Activated CD4-positive, alpha-beta T cell treated with anti-CD3 and anti-CD28 coated beads, Interleukin-2, amount 50 U/mL, for 4 hours (primary cell): ENCODE measurements around the gene MTIF2.
A peak's percentile ranks its signal among the peaks of the same experiment; 100 is the strongest.
"Not testable (repeated sequence)": the region's sequence is repeated elsewhere in the genome, so short reads cannot be mapped to it uniquely, and the experiment has no call there.

ENCODE experiments used
- DNase-seq, 2 experiments: peaks; one replicate each; pipeline ENCODE4 v3.0.0-alpha.2; 2020

MTIF2 gene, protein sequence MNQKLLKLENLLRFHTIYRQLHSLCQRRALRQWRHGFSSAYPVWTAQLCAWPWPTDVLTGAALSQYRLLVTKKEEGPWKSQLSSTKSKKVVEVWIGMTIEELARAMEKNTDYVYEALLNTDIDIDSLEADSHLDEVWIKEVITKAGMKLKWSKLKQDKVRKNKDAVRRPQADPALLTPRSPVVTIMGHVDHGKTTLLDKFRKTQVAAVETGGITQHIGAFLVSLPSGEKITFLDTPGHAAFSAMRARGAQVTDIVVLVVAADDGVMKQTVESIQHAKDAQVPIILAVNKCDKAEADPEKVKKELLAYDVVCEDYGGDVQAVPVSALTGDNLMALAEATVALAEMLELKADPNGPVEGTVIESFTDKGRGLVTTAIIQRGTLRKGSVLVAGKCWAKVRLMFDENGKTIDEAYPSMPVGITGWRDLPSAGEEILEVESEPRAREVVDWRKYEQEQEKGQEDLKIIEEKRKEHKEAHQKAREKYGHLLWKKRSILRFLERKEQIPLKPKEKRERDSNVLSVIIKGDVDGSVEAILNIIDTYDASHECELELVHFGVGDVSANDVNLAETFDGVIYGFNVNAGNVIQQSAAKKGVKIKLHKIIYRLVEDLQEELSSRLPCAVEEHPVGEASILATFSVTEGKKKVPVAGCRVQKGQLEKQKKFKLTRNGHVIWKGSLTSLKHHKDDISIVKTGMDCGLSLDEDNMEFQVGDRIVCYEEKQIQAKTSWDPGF

DNA sequence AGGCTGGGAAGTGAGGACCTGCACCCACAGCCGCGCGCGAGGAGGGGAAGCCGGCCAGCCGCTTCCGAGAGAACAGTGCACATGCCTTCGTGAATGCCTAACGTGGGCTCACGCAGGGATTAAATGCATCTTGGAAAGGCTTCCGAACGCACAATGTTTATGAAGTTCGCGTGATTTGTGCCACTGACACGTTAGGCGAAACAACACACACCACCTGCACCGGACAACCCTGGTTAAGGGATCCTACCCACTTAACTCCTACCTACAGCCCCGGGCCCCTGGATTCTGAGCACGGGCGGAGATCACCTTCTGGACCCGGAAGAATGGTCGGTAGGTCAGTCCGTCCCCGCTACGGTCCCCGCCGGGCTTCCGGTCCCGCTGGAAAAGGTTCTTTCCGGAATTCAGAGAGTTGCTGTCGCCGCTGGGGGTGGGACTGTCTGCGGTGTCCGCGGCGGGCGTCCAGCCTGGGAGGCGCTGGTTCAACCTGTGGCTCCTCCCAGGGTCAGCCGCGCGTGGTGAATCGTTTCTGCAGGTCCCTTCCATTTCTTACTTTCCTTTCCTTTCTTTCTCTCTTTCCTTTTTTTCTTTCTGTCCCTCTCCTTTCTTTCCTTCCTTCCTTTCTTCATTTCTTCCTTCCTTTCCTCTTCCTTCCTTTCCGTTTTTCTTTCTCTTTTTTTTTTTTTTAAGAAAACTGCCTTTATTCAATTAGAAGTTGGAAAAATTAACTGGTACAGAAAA is at the start of gene MTIF2:
Gene MTIF2 (minus strand): TSS at position 325 of the 738 bp plus-strand sequence. CDS start 5,373 bp downstream, outside the sequence.
- peak; percentile 77 to 78 for DNase-seq

DNA sequence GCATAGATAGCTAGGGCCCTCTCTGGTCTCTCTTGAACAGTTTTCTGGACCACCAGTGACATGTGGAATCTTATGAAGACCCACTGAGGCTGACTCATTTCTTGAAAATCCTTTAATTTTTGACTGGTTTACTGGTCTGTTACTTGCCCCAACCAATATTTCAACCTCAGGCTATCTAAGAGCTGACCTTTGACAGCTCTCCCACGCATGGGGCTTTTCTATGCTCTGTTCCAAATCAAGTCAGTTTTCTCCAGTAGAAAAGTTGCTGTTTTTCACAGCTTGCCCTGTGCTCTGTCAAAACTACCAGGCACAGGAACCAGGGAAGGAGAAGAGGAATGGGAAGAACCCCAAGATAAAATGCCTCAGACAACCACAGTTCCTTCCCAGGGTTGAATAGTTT is 46.0 kb upstream of the MTIF2 start:
- no peak for DNase-seq

DNA sequence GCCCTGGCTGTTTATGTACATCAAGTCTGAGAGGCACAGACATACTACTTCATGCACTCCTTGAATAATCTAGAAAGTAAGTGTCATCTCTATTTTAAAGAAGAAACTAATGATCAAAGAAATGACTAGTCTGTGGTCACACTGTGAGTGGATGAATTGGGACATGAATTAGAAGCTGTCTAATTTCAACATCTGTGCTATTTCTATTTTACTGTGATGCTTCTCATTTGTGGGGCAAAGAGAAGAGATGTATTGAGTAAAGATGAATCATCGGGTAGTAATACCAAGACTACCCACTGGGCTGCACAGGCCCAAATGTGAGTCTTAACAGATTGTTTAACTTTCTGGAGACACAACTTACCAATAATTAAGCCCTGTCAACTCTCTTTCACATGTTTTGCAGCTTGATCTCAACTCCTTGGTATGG is 42.4 kb upstream of the MTIF2 start:
- no peak for DNase-seq

DNA sequence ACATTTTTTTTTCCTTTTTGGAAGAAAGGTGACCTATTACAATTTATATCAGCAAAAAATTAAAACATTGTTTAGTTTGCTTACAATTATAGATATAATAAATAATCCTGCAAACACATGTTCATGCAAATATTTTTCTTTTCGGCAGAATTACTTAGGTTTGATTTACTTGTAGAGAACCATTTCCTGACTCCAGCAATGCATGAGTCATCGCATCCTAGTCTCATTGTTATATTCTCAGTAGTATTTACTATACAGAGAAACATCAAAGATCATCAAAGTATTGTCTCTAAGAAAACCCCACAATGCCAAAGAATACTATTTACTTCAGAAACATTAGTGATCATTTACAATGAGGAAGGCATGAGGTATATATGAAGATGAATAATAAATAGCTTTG is 40.4 kb upstream of the MTIF2 start:
- no peak for DNase-seq

DNA sequence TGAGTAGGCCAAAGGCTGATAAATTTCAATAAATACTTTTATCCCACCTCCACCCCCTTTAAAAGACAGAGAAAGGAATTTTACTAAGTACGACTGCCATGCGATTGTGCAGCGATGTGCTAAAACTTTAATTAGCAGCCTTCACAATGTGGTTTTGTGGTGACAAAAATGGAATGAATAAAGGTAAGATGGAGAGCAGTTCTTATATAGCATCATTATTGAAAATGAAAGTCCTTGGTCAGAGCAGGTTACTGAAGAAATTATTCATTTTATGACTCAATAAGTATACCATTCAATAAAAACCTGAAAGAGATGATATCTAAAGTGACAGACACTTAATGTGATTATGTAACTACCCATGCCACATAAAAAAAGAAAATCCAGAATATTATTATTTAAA is 33.2 kb upstream of the MTIF2 start:
- DNase-seq: no peak

DNA sequence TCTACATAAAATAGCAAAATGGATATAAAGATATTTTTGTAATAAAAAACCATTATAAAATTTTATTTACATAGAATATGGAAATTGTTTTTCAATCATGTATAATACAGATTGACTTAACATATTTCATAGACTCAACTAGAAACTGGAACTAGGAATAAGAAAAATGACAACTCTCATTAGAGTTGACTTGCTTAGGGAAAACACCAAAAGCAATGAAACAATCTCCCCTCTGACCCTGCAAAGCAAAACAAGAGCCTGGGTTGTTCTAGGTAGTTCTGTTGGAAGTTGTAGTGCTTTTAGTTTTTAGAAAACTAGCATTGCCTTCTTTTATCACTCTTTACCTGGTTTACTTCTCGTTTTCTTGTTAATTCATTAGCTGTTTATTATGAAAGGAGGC is 32.2 kb upstream of the MTIF2 start:
- DNase-seq: no peak

DNA sequence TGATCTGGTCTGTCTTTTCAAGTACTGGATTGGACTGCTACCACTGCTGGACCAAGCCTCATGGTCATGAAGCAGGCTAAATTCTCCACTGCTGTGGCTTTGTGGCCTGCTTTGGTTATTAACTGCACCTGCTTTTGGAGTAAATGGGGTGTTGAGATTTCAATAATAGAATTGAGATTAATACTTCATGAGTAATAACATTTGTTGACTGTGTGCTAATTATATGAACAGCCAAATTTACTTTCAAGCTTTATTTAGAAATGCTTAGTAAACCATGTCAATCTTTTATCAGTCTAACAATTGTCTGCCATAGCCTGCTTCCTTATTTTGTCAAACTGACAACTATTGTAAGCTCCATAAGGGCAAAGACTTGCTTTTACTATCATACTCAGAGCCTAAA is 27.4 kb upstream of the MTIF2 start:
- no peak for DNase-seq

DNA sequence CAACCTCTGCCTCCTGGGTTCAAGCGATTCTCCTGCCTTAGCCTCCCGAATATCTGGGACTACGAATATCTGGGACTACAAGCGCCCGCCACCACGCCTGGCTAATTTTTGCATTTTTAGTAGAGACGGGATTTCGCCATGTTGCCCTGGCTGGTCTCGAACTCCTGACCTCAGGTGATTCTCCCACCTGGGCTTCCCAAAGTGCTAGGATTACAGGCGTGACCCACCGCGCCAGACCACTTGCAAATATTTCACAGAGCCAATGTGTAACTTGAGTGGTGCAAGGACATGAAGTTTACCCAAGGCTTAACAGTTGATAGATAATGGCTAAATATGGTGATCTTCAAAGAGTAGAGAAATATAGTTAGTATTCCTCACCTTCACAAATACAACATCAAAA is 14.1 kb upstream of the MTIF2 start:
- DNase-seq: no peak

DNA sequence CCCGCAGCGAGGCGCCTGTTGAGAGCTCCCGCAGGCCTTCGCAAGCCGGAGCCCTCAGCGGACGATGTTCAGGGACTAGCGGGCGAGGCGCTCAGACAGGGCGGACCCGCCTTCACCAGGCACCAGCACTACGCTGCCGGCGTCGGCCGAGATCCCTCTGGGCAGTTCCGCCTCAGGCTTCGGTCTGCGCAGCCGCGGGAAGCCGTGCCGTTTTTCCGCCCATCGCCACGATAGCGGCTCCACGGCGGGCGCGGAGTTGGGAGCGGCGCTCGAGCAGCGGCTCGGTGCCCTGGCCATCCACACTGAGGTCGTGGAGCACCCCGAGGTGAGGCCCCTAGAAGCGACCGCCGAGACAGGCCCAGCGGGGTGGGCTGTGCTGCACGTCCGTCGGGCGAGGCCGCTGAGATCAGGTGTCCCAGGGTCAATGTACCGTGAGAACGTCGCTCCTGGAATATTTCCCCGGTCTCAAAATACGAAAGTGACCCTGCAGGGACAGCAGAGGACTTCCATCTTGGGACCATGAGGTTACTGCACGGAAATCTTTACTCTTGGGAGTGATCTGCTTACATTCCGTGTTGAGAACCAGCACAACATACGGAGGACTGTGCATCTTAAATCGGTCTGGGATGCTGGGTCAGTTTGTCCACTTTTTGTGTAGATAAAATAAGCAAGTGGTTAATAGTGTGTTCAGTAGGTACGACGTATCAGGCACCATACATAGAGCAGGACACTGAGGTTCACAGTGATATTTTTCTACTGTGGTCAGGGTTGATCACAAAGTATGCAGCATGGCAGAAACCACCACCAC is 13.3 kb upstream of the MTIF2 start:
- DNase-seq: peak; percentile 83 to 84

DNA sequence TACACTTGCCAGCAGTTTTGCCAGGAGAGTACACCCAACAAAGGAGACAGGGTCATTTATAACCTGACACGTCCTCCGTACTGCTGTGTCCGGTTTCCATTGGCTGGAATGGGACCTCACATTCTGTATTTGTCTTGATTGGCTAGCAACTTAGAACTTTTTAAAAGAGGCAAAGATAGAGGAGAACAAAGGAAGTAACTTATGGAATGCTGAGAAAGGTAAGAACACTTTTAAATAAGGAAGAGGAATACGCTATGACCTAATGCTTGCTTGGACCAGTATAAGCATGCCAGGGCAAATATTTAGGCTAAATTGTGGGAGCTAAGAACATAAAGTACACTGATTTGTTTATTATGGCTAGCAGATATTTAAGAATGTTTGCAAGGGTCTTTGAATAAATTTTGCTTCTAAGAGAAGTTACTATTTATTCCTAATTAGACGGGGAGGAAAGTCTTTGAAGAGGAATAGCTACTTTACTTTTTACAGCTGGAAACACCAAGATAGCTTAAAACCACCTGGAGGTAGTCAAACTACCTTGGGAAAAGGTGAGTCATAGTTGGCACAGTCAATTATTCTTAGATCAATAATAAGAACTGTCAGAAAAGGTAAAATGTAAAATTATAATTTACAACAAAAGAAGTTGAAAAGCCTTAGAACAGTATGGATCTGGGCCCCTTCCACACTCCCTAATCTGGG is 12.0 kb upstream of the MTIF2 start:
- not testable (repeated sequence) for DNase-seq

DNA sequence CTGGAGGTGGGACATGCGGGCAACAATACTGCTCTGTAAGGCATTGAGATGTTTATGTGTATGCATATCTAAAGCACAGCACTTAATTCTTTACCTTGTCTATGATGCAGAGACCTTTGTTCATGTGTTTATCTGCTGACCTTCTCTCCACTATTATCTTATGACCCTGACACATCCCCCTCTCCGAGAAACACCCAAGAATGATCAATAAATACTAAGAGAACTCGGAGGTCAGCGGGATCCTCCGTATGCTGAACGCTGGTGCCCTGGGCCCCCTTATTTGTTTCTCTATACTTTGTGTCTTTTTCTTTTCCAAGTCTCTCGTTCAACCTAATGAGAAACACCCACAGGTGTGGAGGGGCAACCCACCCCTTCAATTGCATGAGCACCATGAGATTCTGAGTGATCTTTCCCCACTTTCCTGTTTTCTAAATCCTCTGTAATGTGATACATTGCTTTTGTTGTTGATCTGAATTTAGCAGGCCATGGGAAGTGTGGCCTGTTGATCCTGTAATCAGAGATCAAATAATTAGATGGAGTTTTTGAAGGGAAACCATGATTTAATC is 10.9 kb upstream of the MTIF2 start:
- not testable (repeated sequence) for DNase-seq

DNA sequence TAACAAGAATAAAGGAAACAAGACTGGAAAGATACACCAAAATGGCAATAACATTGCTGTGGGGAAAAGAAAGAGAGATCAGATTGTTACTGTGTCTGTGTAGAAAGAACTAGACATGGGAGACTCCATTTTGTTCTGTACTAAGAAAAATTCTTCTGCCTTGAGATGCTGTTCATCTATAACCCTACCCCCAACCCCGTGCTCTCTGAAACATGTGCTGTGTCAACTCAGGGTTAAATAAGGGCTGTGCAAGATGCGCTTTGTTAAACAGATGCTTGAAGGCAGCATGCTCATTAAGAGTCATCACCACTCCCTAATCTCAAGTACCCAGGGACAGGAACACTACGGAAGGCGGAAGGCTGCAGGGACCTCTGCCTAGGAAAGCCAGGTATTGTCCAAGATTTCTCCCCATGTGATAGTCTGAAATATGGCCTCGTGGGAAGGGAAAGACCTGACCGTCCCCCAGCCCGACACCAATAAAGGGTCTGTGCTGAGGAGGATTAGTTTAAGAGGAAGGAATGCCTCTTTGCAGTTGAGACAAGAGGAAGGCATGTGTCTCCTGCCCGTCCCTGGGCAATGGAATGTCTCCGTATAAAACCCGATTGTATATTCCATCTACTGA is 10.3 kb upstream of the MTIF2 start:
- not testable (repeated sequence) for DNase-seq

DNA sequence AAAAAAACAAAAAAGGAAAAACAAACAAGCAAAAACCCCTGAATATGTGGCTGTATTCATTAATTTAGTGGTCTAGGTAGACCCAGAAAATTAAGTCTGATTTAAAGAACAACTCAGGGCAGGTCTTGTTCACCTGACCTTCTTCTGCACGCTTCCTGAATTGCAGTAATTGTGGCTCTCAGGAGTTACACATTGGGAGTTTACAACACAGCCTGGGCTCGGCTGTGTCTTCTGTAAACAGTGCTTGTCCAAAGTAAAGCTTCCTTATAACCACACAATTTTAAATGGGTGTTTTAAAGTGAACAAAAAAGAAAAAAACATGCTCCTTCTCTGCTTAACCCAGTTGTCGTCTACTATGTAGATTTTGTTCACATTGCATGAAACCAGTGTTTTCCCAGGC is 8.3 kb upstream of the MTIF2 start:
- DNase-seq: no peak

DNA sequence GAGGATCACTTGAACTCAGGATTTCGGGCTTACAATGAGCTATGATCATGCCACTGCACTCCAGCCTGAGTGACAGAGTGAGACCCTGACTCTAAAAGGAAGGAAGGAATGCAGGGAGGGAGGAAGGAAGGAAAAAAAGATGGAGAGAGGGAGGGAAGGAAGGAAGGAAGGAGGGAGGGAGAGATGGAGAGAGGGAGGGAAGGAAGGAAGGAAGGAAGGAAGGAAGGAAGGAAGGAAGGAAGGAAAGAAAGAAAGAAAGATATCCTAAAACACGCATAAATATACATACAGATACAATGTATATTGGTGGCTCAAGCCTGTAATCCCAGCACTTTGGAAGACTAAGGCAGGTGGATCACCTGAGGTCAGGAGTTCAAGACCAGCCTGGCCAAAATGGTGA is 5.3 kb upstream of the MTIF2 start:
- not testable (repeated sequence) for DNase-seq

DNA sequence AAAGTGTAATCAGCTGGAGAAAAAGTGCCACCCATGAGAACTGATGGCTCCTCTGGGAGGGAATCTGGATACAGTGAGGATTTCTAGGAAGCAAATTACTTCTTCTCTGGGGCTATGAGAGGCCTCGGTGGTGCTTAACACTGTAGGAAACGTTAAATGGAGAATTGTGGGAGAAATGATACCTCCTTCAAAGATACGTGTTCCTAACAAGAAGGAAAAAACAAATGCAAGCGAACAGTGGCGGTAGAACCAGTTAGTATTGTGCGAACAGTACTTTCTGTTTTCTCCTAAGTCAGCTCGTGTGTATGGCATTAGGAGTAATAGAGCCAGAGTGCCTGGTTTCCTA is 587 bp upstream of the MTIF2 start:
- no peak for DNase-seq

DNA sequence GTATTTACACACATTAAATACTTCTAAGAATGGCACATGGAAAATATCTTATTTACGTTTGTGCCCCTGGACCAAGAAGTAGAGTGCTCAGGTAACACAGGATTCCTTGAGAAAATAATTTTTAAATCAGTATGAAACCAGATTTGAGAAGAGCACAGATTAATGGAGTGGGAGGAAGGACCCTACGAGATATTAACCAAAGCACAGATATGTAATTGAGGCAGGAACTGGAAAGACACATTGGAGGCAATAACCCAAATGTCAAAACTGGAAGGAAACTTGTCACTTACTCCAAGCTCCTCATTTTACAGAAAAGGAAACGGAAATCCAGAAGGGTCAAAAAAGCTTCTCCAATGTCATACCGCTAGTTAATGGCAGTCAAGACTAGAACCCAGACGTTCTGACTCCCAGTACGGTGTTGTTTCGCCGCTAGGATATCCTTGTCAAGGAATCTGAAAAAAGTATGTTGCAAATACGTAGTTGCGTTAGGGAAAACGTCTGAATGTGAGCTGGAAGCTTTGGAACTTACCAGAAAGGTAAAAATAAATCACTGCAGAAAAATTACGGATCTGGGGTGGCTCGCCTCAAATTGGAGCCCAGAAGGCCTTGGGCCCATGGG is 634 bp downstream of the MTIF2 start:
- no peak for DNase-seq

DNA sequence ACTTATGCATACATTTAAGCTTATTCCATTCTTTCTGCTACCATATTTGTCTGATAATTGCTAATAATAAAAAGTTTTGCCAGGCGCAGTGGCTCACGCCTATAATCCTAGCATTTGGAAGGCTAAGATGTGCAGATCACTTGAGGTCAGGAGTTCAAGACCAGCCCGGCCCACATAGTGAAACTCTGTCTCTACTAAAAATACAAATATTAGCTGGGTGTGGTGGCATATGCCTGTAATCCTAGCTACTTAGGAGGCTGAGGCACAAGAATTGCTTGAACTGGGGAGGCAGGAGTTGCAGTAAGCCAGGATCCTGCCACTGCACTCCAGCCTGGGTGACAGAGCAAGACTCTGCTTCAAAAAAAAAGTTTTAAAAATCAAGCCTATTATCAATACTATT is 9.4 kb downstream of the MTIF2 start:
- not testable (repeated sequence) for DNase-seq

DNA sequence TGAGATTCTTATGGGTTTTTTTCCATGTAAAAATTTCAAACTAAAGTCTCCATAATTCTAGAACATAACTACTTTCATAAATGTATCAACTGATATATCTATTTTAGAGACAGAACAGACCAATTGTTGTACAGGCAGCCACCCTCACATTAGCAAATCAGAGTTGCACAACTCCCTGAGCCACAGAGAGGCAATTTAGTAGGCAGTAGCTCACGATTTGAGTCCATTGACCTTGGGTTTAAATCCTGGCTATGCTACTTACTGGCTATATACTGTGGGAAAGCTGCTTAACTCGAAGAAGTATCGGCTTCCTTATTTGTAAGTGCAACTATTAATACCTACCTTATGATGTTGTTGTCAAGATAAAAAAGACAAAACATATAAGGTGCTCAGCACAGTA is 16.2 kb downstream of the MTIF2 start:
- DNase-seq: no peak

DNA sequence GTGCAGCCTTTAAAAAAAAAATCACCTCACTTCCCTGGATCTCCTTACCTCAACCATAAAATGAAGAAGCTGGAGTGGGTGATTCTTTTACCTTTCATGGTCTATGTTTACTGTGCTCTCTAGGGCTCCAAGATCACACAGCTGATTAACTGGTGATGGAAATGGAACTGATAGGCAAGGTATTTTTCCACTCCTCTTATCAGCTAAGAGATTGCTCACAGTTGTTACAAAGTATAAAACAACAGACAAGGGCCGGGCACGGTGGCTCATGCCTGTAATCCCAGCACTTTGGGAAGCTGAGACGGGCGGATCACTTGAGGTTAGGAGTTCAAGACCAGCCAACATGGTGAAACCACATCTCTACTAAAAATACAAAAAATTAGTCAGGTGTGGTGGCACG is 22.0 kb downstream of the MTIF2 start:
- no peak for DNase-seq

DNA sequence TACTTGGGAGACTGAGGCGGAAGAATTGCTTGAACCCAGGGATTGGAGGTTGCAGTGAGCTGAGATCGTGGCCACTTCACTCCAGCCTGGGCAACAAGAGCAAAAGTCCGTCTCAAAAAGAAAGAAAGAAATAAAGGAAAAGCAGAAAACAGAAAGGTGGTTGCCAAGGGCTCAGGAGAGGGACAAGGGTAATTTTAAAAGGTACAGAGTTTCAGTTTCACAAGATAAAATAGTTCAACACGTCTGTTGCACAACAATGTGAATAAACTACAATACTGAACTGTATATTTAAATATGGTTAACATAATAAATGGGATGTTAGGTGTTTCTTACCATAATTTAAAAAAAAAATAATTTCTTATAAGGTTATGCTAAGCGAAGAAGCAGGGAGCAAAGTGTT is 23.6 kb downstream of the MTIF2 start:
- DNase-seq: no peak

DNA sequence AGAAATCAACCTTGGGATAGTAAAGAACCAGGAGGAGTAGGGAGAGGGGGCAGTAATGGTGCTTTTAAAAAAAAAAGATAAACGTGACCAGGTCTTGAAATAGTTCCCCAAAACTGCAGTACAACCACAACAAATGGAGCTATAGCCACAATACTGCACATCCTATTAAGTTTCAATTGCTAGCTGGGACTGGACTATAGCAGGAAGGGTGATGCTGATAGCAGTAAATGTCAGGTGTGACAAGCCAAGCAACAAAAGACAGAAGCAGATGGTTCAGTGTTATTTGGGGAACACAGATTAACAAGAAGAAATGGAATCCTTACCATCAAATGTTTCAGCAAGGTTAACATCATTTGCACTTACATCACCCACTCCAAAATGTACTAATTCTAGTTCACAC is 26.4 kb downstream of the MTIF2 start:
- DNase-seq: no peak
